HG02642 (cell line): ENCODE data around the gene CD27.
"Not testable (repeated sequence)": the region's sequence is repeated elsewhere in the genome, so short reads cannot be mapped to it uniquely, and the experiment has no call there.

Source experiments
- ATAC-seq: cut with Tn5 transposase; IDR thresholded peaks from one replicate; pipeline ENCODE4 v1.9.1; 2021; ENCODE audit warnings: mild to moderate bottlenecking; ENCODE audit not compliant: unreplicated experiment, poor library complexity

Gene CD27

DNA sequence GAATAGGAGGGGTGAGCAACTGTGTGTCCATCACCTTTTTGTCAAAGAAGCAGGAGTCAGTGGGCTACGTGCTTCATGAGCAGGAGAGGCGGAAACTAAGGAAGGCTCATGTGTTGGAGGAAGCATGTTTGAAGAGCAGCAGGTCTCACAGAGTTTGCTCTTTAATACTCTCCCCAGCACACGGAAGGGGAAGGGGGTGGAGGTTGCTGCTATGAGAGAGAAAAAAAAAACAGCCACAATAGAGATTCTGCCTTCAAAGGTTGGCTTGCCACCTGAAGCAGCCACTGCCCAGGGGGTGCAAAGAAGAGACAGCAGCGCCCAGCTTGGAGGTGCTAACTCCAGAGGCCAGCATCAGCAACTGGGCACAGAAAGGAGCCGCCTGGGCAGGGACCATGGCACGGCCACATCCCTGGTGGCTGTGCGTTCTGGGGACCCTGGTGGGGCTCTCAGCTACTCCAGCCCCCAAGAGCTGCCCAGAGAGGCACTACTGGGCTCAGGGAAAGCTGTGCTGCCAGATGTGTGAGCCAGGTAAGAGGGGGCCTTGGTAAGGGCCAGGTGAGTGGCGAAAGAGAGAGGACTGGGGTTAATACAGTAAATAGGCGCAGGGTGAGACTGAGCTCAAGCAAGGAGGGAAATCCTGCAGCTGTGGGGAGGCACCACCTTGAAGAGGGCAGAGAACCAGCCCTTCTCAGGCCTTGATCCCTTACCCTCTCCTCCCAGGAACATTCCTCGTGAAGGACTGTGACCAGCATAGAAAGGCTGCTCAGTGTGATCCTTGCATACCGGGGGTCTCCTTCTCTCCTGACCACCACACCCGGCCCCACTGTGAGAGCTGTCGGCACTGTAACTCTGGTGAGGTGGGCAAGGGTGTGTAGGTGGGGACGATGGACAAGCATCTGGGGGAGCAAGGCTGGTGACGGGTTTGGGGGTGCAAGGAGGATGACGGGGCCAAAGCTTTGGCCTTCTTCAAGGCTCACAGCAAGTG is at the start of gene CD27:
CD27 (plus strand) TSS at position 252 of the 985 bp plus-strand sequence; CDS start at position 393, 141 bp downstream.
- no peak for ATAC-seq

DNA sequence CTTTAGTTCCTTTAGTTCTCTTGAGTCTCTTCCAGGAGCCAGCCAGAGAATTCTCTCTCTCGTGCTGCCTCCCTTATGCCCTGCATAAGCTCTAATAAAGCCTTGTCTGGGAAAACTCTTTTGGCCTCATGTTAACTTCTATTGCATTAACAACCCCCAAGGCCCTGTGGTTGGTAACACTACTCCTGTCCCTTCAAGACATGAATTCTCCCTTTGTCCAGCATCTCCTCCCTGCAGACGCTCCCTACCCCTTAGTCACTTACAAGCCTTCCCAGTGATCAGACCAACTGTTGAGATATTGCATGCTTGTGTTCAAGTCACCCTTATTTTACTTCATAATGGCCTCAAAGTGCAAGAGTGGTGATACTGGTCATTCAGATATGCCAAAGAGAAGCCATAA is 48.7 kb upstream of the CD27 start:
- no peak for ATAC-seq

- no peak for ATAC-seq
These were observed 44.7 kb upstream of the CD27 start for GRCh38 chr12:6399884-6400644.

DNA sequence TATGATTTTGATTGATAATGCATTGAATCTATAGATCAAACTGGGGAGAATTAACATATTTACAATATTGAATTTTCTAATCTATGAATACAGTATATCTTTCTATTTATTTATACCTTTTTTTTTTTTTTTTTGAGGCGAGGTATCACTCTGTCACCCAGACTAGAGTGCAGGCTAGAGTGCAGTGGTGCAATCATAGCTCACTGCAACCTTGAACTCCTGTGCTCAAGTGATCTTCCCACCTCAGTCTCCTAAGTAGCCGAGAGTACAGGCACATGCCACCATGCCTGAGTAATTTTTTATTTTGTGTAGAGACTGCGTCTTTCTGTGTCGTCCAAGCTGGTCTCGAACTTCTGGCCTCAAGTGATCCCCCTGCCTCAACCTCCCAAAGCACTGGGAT is 40.4 kb upstream of the CD27 start:
- no peak for ATAC-seq

DNA sequence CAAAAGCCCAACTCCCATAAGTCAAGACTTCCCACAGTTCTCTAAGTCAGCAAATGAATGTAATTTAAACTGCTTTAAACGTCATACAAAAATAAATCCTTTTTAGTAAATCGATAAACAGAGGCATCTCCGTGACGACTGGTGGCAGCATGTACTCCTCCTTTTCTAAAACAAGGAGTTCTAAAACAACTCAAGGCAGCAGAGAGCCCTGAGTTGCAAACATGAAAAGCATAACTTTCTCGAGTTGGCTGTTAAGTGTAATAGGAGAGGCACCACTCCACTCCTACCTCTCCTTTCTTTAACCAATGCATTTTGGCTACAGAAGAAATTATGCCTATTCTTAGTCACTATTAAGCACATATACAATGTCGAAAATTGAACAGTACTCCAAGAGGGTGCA is 38.8 kb upstream of the CD27 start:
- ATAC-seq = no peak

DNA sequence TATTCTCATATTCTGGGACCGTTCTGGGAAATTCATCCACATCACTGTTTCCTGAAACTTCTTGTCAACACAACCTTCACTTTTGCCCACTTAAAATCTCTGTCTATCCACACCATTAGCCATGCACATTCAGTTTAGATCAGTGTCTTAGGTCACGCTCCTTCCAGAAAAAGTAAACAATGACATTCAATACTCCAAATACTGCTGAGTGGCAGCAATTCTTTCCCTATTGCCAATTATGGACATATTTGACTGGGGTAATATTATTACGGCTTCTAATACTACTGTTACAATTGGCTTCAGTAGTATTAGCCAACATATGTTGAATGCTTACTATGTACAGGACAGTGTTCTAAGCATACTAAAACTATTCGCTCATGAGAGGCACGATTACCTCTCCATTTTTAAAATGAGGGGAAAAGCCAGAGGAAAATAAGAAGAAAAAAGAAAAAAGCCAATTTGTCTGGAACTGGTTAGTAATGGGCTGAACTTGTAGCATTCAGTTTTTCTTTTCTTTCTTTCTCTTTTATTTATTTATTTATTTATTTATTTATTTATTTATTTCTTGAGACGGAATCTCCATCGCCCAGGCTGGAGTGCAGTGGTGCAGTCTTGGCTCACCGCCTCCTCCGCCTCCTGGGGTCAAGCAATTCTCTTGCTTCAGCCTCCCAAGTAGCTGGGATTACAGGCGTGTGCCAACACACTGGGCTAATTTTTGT is 37.4 kb upstream of the CD27 start:
- ATAC-seq = no peak

GRCh38 chr12:6416596-6416995 is 28.2 kb upstream of the CD27 start:
- ATAC-seq = no peak

DNA sequence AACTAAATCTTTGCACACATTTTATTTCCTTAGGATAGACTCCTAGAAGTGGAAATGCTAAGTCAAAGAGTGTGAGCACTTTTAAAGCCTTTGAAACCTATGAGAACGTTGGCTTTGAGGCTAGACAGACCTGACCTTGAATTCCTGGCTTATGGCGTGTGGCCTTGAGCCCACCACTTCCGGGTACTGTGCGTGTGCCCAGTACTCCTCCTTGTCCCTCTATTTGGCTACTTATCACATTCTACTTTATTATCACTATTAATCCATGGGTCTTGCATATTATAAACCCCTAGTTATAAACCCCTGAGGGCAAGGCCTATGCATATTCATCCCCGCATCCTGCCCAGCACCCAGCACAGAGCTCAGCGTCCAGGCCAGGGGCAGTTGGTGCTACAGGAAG is 26.0 kb upstream of the CD27 start:
- ATAC-seq = no peak

- ATAC-seq = no peak
These were observed 24.4 kb upstream of the CD27 start for GRCh38 chr12:6420364-6420763.

GRCh38 chr12:6423267-6424007 is 21.3 kb upstream of the CD27 start:
- ATAC-seq = peak; percentile 38

DNA sequence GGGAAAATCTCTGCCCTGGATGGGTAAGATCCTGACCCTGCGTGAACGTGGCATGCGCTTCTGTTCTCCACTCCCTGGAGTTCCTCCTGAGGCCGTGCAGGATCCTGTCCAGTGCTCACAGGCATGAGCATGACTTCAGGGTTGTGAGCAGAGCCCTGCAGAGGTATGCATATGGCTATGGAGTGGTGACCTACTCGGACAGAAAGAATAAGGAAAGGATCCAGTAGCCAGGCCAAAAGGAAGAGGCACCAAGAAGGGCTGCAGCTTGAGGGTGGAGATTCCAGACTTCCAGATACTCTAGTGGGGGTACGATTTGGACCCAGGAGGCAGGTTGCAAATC is 20.8 kb upstream of the CD27 start:
- ATAC-seq = no peak

GRCh38 chr12:6424866-6425265 is 19.9 kb upstream of the CD27 start:
- ATAC-seq = no peak

GRCh38 chr12:6425590-6426531 is 18.9 kb upstream of the CD27 start:
- no peak for ATAC-seq

GRCh38 chr12:6426882-6427671 is 17.7 kb upstream of the CD27 start:
- peak; percentile 72 for ATAC-seq

DNA sequence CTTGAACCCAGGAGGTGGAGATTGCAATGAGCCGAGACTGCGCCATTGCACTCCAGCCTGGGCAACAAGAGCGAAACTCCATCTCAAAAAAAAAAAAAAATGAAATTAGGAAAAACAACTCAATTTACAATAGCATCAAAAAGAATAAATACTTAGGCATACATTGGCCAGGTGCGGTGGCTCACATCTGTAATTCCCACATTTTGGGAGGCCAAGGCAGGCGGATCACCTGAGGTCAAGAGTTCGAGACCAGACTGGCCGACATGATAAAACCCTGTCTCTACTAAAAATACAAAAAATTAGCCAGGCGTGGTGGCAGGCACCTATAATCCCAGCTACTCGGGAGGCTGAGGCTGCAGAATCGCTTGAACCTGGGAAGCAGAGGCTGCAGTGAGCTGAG is 17.0 kb upstream of the CD27 start:
- not testable (repeated sequence) for ATAC-seq

DNA sequence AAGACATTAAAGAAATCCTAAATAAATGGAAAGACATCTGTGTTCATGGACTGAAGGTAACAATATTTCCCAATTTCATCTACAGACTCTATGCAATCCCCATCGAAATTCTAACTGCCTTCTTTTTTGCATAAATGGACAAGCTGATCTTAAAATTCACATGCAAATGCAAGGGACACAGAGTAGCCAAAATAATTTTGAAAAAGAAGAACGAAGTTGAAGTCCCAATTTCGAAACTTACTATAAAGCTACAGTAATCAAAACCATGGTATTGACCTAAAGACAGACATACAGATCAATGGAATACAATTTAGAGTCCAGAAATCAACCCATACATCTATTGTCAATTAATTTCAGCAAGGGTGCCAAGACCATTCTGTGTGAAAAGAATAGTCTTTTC is 16.4 kb upstream of the CD27 start:
- ATAC-seq = no peak

DNA sequence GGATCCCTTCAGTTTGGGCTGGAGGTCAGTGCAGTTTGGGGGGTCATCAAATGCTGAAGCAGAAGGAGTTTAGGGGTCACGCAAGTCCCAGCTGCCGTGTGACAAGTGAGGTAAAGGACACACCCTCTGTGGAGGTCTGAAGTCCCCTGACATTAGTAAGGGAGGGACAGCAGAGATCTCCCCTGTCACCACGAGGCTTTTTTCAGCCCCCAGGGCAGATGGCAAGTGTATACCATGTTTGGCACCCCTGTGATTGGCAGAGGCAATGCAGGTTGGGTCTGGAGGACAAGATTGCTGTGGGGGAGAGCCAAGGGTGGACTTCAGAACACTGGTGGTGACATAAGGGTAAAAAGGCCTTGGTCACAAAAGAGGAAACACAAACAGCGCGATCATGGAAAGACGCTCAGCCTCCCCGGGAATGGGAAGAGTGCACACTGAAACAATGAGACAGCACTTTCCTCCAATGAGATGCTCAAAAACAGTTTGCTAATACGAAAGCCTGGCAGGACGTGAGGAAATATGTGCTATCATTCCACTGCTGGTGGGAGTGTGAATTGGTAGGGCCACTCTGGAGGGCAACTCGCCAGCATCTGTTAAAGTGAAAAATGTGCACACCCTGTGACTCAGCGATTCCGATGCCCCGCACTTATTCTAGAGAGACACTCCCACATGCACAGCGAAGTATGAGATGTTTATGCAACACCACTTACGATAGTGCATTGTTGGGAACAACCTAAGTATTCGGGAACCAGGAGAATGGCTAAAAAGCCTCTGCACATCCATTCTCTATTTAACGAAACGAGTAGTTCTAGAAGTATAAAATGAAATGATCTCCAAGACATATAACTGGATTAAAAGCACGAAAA is 14.4 kb upstream of the CD27 start:
- ATAC-seq = no peak
